Measurements from ENCODE around the gene THSD8.

GRCh38 chr19:12783849-12784393 lies 17.9 kb upstream of the THSD8 start:
- TF ChIP-seq SUZ12 (IDR thresholded peaks at IDR 0.05; ENCODE audit: extremely low read depth, insufficient read depth, insufficient read length) (no peak), YY1 (IDR thresholded peaks at IDR 0.05; ENCODE audit: insufficient read depth, insufficient read length) (no peak)
